Right lobe of liver (tissue), 4 donors: ENCODE data around the gene TTC23L.

ENCODE experiments used
- POLR2A ChIP-seq: fragments of 450-650 bp; IDR thresholded peaks from one replicate; pipeline ENCODE4 v1.6.1; 2017; ENCODE audit warnings: antibody characterized with exemption, mild to moderate bottlenecking
- TF ChIP-seq, protein P1 (sequence below), 4 donors: fragments of 200-600 bp in 3 of 4; fragments of 450-650 bp in 1 of 4; IDR thresholded peaks; one replicate each; pipeline versions ENCODE4 v1.5.1 to v1.8.0; 2016 to 2022; ENCODE audit warnings: antibody characterized with exemption in 4 of 4, mild to moderate bottlenecking in 2 of 4
- donor health status: DM: no; HTN: no; CAD: no.
- donor health status: DM: no; HTN: no; CAD: no.
- donor health status: DM: no; HTN: yes; CAD: no.

DNA sequence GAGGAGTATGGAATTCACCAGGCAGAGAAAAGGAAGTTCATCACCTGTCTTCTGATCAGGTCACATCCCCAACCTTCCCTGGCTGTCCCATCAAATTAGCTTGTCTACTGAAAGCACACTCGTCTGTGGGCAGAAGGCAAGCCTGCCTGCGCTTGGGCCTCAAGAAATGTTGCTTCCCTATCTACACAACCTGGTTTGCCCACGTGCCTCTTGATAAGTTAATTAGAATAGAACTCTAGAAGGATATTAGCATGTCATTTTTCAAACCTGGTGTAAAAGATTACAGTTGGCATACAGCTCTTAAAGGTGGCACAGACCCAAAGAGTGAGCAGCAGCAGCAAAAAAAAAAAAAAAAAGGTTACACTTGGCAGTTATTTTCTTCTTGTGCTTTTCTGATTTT is 5.1 kb downstream of the TTC23L start:
- TF ChIP-seq POLR2A = no peak
- TF ChIP-seq, protein P1, sequence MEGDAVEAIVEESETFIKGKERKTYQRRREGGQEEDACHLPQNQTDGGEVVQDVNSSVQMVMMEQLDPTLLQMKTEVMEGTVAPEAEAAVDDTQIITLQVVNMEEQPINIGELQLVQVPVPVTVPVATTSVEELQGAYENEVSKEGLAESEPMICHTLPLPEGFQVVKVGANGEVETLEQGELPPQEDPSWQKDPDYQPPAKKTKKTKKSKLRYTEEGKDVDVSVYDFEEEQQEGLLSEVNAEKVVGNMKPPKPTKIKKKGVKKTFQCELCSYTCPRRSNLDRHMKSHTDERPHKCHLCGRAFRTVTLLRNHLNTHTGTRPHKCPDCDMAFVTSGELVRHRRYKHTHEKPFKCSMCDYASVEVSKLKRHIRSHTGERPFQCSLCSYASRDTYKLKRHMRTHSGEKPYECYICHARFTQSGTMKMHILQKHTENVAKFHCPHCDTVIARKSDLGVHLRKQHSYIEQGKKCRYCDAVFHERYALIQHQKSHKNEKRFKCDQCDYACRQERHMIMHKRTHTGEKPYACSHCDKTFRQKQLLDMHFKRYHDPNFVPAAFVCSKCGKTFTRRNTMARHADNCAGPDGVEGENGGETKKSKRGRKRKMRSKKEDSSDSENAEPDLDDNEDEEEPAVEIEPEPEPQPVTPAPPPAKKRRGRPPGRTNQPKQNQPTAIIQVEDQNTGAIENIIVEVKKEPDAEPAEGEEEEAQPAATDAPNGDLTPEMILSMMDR (IDR thresholded peaks at IDR 0.05) = no peak
